ENCODE measurements around the gene EHD2.

DNA sequence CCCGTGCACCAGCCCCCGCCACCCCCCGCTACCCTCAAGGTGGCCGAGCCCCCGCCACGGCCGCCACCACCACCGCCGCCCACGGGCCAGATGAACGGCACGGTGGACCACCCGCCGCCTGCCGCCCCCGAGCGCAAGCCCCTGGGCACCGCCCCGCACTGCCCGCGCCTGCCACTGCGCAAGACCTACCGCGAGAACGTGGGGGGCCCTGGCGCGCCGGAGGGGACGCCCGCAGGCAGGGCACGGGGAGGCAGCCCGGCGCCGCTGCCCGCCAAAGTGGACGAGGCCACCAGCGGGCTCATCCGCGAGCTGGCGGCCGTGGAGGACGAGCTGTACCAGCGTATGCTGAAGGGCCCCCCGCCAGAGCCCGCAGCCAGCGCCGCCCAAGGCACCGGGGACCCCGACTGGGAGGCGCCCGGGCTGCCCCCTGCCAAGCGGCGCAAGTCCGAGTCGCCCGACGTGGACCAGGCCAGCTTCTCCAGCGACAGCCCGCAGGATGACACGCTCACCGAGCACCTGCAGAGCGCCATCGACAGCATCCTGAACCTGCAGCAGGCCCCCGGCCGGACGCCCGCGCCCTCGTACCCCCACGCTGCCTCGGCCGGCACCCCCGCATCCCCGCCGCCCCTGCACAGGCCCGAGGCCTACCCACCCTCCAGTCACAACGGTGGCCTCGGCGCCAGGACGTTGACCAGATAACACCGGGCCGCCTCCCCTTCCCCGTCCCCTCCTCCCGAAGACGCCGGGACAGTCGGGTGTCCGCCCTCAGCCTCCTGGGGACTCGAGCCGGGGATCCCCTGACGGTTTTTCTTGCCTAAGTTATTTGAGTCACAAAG lies 11.3 kb upstream of the EHD2 start:
- TF ChIP-seq POLR2A (IDR thresholded peaks at IDR 0.05) = no peak
- TF ChIP-seq, protein P1, sequence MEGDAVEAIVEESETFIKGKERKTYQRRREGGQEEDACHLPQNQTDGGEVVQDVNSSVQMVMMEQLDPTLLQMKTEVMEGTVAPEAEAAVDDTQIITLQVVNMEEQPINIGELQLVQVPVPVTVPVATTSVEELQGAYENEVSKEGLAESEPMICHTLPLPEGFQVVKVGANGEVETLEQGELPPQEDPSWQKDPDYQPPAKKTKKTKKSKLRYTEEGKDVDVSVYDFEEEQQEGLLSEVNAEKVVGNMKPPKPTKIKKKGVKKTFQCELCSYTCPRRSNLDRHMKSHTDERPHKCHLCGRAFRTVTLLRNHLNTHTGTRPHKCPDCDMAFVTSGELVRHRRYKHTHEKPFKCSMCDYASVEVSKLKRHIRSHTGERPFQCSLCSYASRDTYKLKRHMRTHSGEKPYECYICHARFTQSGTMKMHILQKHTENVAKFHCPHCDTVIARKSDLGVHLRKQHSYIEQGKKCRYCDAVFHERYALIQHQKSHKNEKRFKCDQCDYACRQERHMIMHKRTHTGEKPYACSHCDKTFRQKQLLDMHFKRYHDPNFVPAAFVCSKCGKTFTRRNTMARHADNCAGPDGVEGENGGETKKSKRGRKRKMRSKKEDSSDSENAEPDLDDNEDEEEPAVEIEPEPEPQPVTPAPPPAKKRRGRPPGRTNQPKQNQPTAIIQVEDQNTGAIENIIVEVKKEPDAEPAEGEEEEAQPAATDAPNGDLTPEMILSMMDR (IDR thresholded peaks at IDR 0.05) = no peak
